ENCODE measurements around the gene TENM3. TPM values are rescaled to one million over a fixed set of nuclear protein-coding genes. Genes with fewer than 3 reads are reported as not detected.

Gene TENM3
- total RNA-seq, 1 experiment from 2014 or later, result 5.3 TPM

DNA sequence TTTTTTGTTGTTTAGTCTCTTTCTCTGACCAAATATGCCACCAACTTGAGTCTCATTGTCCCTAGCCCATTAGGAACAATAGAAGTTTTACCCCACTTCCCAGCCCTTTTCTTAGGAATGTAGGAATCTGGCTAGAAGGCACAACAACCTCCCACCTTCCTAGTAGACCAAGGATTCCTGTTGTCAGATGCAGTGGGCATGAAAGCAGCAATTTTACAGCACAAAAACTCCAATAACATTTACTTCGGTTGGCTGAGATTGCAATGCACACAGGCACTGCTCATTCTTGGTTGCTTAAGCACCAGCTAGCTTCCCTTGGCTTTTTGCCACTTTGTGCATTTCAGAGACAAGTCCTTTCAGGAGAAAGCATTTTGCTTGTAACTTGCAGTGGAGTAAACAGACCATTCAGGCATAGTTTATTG, 312.8 kb downstream of the TENM3 start:
- no peak for DNase-seq (ENCODE audit: low spot score)

DNA sequence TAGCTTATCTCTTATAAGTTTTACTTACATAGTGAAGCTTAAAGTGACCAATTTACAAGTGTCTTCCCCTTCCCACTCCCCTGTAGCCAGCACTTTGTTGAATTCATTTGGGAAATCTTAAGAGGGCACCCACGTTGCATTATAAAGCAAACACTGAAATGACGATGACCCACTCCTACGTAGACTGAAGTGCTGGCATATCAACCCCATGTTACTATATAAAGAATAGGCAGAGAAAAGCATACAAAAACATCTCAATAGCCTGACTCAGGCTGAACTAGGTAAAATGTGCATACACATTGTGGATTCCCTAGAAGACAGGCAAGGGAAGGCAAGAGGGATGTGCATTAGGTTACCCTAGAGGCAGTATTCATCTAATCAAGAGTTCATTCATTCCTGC, 313.4 kb downstream of the TENM3 start:
- DNase-seq (ENCODE audit: low spot score), result no peak

DNA sequence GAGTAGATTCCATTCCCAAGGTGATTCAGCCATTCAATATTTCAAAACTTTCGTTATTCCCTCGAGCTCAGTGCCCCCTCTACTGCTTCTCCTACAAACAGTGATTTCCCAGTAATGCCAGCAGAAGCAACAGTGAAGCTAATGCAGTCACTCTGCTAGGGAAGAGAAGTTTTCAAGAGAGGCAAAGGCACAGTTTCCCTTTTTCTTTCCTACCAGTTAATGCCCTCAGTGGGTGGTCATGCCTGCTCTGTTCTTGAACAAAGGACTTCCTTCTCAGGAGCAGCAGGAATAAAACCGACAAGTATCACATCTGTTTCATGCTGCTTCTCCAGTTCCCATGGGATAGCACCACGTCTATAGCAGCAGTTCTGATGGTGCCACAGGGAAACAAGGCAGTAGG, 317.2 kb downstream of the TENM3 start:
- DNase-seq (ENCODE audit: low spot score), result no peak

DNA sequence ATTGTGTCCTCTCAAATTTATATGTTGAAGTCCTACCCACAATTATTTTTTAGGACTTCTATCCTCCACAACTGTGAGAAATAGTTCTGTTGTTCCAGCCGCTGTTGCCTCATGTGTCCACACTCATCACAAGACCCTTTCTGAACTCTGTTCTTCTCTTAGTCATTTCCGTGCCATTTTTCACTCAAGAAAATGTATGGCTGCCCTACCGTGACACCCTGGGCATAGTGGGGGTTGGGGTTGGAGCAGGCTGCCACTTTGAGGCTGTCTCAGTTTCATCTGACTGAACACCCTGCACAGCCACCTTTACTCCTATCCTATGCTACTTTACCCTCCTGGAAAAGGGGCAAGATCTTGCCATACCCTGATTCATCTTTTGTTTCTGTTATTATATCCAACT, 319.1 kb downstream of the TENM3 start:
- DNase-seq (ENCODE audit: low spot score), result no peak

DNA sequence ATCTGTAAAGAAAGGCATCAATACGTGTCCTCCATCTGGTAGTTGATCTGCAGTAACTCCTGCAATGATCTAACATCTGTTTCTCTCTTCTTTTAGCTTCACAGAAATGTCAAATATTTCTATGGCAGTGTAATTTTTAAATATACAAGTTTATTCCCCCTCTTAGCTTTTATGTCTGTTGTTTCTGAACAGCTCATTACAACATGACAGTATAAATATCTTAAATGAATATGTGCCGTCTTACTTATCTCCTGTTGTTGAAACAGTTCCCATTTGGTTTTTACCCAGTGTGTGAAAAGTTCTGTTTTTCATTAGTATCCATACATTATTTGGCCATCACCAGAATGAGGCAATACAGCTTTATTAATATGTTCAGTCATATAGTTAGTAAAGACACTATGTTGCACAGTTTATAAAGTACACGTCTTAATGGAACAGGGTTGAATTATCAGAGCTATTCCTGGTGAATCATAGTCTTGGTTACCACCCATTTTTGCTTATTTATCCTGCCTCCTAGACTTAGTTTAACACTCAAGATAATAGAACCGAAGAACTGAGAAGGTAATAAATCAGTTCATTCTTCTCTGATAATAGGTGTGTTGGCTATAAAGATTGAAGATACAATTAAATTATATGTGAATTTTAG, 321.6 kb downstream of the TENM3 start:
- DNase-seq (ENCODE audit: low spot score), result no peak

DNA sequence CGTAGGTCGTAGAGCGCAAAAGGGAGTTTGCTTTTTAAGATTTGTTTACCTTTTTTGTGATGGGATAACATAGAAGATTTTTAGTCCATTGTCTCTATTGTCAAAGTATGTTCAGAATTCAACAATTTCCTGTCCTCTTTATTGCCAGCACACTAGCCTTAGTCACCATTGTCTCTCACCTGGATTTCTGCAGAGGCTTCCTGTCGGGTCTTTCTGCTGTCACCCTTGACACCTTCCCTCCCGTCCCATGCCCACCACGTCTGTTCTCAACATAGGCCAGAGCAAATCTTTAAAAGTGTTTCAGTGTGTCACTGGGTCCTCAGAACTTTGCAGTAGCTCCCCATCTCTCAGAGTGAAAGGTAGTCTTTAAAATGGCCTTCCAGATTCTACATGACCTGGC, 323.9 kb downstream of the TENM3 start:
- no peak for DNase-seq (ENCODE audit: low spot score)

DNA sequence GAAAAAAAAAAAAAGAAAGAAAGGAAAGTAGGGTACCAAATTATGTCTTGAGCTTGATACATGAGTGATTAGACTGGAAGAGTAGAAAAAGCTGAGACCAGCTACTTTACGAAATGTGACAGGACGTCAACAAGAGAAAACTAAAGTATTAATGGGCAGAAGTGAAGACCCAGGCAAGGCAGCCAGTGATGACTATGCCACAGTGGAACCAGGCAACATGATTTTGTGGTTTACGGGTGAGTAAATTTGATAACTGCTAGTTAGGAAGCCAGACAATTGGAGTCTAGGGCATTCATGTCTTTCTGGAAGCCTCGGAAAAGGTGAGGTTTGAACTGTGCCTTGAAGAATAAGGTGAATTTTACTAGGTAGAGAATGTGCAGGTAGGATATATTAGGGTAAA, 326.4 kb downstream of the TENM3 start:
- DNase-seq (ENCODE audit: low spot score), result no peak

DNA sequence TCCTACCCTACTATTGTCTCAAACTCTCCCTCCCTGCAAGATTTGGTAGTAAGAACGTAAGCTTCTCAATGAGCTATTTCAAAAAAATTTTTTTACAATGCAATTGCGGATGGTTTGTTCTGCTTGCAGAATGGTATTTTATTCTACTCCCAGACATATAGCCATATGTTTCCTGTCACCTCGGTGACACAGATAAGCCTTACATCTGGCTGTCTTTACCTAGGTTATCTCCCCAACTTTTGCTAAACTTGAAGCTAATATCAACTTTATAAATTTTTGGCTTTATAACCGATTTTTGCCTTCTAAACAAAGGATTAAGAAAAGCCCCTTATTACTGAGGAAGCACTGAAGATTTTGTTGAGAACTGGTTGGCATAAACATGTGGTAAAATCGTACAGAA, 331.5 kb downstream of the TENM3 start:
- no peak for DNase-seq (ENCODE audit: low spot score)

DNA sequence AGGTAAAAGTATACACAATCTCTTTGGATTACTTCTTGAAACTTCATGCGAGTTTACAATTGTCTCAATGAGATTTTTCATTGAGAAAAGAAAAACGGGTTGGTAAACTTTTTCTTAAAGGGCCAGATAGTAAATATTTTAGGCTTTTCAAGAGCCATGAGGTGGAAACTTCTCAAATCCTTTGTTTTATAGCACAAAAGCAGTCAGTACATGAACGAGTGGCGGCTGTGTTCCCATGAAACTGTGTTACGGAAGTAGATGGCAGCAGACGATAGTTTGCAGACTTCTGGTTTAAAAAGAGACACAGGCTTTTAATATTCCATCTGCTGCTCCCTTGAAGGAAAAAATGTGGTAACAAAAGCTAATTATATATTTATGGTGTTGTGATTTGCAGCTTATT, 332.0 kb downstream of the TENM3 start:
- DNase-seq (ENCODE audit: low spot score), result no peak

DNA sequence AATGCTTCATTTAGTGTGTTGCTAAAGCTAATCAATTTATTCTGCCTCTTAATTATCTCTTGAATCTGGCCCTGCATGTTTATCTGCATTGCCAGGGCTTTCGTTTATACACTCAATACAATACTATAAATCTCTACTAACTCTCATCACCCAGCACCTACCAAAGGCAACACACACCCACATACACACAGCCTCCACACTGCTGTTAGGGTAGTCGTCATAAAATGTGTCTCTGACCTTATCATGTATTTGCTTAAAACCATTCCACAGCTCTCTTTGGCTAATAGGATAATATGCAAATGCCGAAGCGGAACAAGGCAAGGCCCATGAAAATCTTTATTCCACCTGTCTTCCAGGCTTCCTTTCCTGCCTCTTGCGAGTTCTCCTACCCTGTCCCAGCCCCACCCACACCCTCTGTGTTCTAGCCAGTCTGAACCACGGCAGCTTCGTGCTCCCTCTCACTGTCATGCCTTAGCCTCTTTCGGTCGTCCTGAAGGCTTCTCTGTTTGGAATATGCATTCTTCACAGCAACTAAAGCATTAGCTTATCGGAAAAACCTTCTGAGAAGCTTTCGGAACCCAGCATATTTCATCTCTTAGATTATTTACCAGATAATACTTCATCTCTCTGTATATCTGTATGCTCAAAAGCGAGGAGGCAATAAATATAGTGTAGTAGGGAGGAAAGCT, 333.5 kb downstream of the TENM3 start:
- no peak for DNase-seq (ENCODE audit: low spot score)

DNA sequence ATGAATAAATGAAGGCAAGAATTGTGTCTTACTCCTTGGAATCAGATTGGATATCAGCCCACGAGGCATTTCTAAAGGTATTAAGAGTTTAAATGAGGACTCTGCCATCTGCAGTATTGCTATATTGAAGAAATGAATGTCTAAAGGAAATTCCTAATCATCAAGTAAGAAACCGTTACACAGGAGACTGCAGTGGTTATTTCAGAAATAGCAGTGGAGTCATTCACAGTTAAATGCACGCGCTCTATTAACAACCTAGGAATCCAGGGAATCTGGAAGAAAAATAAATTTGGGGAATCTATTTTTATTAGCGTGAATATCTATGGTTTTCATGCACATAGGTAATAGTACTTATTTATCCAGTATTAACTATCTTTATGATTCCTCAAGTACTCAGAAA, 334.2 kb downstream of the TENM3 start:
- no peak for DNase-seq (ENCODE audit: low spot score)

DNA sequence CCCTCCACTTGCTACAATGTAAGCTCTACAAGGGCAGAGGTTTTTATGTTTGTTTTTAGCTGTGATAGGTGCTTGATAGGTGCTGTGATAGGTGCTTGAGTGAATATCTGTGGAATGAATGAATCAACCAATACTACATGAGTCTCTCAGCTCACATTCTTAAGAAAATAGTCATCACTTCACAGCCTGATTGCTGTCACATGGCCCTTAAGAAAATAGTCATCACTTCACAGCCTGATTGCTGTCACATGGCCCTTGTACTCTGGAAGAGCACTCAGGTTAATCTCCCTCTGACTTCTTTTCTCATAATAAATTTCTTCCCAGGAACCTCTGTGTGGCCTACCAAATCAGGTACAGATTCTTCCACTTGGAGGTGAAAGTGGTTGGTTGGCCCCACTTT, 335.2 kb downstream of the TENM3 start:
- DNase-seq (ENCODE audit: low spot score), result no peak

DNA sequence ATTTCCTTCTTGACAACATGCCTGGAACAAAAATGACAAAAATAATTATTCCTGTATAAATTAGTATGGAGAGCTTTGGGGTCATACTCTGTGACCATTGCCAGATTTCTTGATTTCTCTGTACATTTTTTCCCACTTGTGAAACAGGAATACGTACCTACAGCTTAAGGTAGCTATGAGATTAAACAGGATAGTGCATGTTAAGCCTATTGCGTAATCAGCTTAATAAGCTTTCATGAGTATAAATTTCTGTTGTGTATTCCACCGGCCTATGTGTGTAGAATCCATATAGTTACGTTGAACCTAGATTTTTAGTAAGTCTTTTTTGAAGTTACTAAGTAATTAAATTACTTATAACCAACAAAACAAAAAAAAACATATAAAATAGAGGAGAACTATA, 339.0 kb downstream of the TENM3 start:
- no peak for DNase-seq (ENCODE audit: low spot score)

DNA sequence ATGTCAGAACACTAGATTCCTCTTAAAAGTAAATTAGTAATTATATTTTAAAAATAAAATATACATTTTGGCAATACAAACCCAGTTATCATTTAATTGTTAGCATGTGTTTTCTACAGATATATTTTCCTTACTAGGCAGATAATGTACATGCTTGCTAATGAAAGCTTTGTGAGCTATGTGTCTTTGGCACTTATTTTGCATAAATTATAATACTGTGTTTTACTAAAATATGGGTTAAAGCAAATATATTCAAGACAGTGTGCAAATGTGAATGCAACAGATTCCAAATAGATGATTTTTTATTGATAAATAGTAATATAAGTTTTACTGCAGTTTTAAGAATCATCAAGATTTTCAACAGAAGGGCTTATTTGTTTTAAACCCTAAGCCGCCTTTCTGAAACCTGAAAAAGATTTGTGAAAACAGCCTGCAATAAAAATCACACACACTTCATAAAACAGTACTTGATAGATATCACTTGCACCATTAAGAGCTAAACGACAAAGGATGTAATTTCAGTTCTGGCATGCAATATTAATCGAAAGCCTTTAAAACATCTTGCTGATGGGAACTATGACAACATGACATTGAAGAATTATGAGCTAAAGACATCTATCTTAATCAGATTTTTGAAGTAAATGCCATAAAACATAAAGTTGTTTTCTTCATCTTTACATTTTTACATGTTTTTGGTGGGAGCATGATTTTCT, 340.7 kb downstream of the TENM3 start:
- DNase-seq (ENCODE audit: low spot score), result no peak

DNA sequence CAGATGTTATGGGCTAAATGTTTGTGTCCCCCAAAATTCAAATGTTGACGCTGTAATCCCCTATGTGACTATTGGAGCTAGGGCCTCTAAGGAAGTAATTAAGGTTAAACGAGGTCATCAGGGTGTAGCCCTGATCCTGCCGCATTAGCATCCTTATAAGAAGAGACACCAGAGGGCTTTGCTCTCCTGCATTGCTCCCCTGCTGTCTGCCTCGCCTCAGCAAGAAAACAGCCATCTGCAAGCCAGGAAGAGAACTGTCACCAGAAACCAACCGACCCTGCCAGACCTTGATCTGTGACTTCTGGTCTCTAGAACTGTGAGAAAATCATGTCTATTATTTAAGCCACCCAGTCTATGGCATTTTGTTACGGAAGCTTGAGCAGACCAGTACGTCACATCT, 342.1 kb downstream of the TENM3 start:
- no peak for DNase-seq (ENCODE audit: low spot score)

DNA sequence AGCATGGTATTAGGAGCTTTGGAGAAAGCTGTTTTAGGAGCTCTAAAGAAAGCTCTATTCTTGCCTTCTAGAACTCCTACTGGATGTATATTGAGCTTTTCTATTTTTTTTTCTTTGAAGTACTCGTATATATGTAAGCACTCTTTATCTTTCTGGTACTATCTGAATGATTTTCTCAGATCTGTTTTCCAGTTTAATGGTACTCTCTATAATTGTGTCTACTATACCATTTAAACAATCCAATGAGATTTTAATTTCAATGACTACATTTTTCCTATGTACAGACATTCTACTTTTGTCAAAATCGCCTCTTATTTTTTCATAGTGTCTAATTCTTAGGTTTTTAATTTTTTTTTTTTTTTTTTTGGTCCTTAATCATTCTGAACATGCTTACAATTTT, 345.9 kb downstream of the TENM3 start:
- DNase-seq (ENCODE audit: low spot score), result no peak

DNA sequence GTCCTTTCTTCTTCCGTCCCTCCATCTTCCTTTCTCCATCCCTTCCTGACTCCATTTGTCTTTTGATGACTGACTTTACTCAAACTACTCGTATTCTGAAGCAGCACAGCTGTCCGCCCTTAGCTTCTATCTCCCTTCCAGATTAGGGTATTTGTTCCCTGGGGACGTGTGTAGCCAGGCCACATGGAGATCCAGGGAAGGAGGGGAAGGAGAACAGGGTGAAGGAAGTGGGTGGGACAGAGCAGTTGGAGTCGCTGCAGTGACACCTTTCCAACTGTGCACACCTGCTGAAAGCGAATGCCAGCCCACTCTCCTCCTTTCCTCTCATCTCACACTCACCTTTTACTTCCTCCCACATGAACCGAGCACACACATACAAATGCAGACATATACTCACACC, 350.2 kb downstream of the TENM3 start:
- no peak for DNase-seq (ENCODE audit: low spot score)

DNA sequence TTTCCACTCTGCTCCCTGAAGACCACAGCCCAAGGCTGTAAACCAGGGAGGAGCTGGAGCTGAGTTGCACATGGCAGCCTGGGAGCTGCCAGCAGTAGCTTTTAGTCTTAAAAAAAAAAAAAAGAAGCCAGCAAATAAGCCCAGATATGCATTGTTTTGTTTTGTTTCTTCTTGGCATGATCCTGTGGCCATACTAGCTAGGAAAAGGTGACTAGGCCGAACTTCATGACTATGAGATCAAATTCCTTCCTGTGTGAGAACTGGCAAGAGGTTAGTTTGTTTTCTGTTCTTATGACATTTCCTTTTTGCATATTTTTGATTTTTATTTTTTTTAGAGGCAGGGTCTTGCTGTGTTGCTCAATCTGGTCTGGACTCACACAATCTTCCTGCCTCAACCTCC, 350.7 kb downstream of the TENM3 start:
- DNase-seq (ENCODE audit: low spot score), result no peak

DNA sequence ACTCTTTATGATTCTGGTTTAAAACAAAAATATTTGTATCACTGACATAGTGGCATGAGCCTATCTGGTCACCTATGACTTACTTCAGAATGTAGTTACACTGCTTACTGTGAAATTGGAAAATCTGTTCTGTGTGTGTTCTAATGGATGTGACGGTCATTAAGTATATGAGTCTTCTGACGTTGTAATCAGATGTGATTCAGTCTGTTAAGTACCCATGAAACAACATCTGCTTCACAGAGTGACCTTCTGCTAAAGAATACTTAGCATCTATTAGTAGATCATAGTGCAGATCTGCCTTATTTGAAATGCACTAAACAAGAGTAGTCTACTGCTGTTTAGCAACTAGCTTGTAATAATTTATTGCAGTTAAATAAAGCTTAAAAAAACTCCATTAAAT, 356.9 kb downstream of the TENM3 start:
- no peak for DNase-seq (ENCODE audit: low spot score)

DNA sequence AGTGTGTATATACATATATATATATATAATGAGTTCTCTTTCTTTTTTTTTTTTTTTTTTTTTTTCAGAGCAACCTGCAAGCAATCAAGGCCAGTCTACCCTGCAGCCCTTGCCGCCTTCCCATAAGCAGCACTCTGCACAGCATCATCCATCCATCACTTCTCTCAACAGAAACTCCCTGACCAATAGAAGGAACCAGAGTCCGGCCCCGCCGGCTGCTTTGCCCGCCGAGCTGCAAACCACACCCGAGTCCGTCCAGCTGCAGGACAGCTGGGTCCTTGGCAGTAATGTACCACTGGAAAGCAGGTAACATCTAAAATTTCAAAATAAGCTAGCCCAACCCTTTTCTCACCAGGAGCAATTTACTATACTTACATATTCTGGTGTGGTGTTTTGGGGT, 357.7 kb downstream of the TENM3 start:
- DNase-seq (ENCODE audit: low spot score), result no peak

DNA sequence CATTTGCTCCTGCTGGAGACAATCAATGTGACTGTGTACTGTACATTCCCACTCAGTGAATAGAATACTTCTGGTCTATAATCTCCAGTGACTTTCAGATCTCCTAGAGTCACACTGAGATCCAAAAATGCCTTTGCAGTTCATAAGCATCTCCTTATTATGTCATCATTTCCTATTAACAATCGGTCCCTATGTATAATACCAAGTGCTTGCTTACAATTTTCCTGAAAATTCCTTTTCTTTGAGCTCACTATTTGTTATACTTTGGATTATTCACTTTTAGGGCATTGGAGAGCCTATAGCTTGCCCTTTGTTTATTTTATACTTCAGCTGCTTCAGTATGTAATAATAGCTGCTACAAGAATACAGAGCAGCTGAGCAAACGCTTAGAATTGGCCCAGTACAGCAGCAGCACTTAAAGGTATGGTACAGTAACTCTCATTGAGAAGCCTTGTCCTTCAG, 361.0 kb downstream of the TENM3 start:
- no peak for DNase-seq (ENCODE audit: low spot score)

DNA sequence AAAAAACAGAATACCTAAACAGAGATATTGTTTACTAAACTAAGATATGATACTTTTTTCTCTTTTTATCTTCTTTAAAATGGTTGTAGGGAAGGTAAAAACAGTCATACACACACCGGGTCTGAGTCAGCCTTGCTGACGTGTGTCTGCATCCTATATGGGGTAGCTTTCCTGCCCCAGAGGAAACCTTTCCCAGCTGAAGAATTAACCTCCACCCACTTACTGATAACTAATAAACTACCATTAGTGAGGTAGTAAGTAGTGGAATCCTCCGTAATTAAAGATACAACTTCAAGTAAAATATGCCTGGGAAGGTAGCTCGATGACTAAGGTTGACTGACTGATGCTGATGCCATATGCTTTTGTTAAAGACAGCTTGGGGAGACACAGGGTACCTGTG, 361.8 kb downstream of the TENM3 start:
- no peak for DNase-seq (ENCODE audit: low spot score)

DNA sequence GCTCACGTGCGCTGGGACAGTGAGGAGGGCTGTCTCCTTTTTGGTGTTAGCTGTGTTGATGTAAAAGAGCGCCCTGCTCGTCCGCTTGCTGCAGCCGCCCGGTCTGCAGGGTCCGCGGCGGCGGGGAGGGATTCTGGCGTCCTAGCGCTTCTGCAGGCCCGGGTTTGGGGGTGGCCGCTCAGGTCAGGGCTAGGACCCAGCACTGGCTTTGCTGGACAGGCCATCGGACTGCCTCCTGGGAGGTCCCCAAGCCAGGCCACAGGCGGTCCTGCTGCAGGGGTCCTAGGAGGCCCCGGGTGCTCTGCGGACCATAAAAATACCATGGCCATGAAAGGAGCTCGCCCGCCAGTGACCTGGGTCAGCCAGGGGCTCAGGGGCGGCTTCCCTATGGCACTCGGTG, 365.3 kb downstream of the TENM3 start:
- DNase-seq (ENCODE audit: low spot score), result no peak
